K562 (cell line): ENCODE results near the gene FZD10. TPM values are rescaled to one million over a fixed set of nuclear protein-coding genes. Genes with fewer than 3 reads are reported as not detected.

Experiments used
- ATAC-seq: fragments of 200-7000 bp; cut with Tn5 transposase; 3 replicates; pipeline ENCODE4 v1.9.1; 2020; ENCODE audit warnings: moderate library complexity
- BruUV-seq: library from RNA; stranded (reverse); fragments of 400-500 nt; replicated peaks from 2 replicates; lab custom pipeline; 2021; lab: Mats Ljungman, UMichigan
- CTCF ChIA-PET: fragments of 300-600 bp; formaldehyde crosslinking; extraction: SDS; loops from one replicate; lab custom pipeline; 2021; ENCODE audit warnings: low intra/inter-chr PET ratio; lab: Yijun Ruan, JAX
- POLR2A ChIA-PET: fragments of 300-600, 350-650 bp; sonication (Branson Sonifier 250); formaldehyde crosslinking; extraction: SDS; loops from one replicate; lab custom pipeline; 2021; ENCODE audit warnings: antibody characterized with exemption, inconsistent platforms; lab: Yijun Ruan, JAX
- DNase-seq, 4 experiments: peaks; one replicate each; pipeline versions ENCODE4 v3.0.0 to v3.0.0-alpha.2; 2011 to 2018; ENCODE audit warnings: low spot score in 3 of 4, mixed read lengths in 3 of 4; ENCODE audit errors: extremely low read depth in 1 of 4
- FAIRE-seq: peaks from 2 replicates; lab custom pipeline; 2011; peaks lifted over from hg19 to GRCh38; lab: Jason Lieb, UNC
- H2AFZ ChIP-seq: 2 replicates; pipeline ENCODE4 v1.6.0; 2011; ENCODE audit warnings: low read depth, low read length, control low read depth, inconsistent platforms
- H3K27ac ChIP-seq: fragments of 200-600 bp; 3 replicates; pipeline ENCODE4 v1.8.0; 2011; ENCODE audit warnings: low read depth, mild to moderate bottlenecking, control low read depth, inconsistent platforms, low read length, moderate library complexity, mixed read lengths; ENCODE audit errors: extremely low read depth
- H3K27me3 ChIP-seq, 2 experiments: fragments of 300-600 bp in 1 of 2; 2 replicates in 1 of 2; 3 replicates in 1 of 2; pipeline versions ENCODE4 v1.6.0 to v1.8.0; 2011; ENCODE audit warnings: inconsistent platforms in 2 of 2, low read length in 2 of 2, mild to moderate bottlenecking in 1 of 2, mixed read lengths in 1 of 2, moderate library complexity in 1 of 2; ENCODE audit not compliant: control insufficient read depth in 2 of 2, insufficient read depth in 2 of 2
- H3K36me3 ChIP-seq: fragments of 300-600 bp; 3 replicates; pipeline ENCODE4 v1.8.0; 2011; ENCODE audit warnings: mild to moderate bottlenecking, low read length, inconsistent platforms; ENCODE audit not compliant: control insufficient read depth, insufficient read depth
- H3K4me1 ChIP-seq, 2 experiments: fragments of 200-600 bp in 1 of 2; replicated peaks in 1 of 2; 2 replicates in 1 of 2; 3 replicates in 1 of 2; pipeline versions ENCODE4 v1.5.1 to v1.8.0; 2011; ENCODE audit warnings: inconsistent platforms in 2 of 2, low read length in 2 of 2, mild to moderate bottlenecking in 1 of 2, mixed read lengths in 1 of 2, moderate library complexity in 1 of 2; ENCODE audit not compliant: control insufficient read depth in 2 of 2, insufficient read depth in 2 of 2
- H3K4me2 ChIP-seq: 2 replicates; pipeline ENCODE4 v1.6.1; 2011; ENCODE audit warnings: low read length, control low read depth, inconsistent platforms, mixed read lengths; ENCODE audit not compliant: insufficient read depth
- H3K4me3 ChIP-seq: fragments of 200-600 bp; sonication (generic), shearing (Covaris generic); 2 replicates; pipeline ENCODE4 v1.5.1; 2016; ENCODE audit warnings: control low read depth, inconsistent platforms
- H3K79me2 ChIP-seq: fragments of 200-600 bp; 3 replicates; pipeline ENCODE4 v1.8.0; 2011; ENCODE audit warnings: low read length, inconsistent platforms; ENCODE audit not compliant: control insufficient read depth, insufficient read depth
- H3K9ac ChIP-seq, 2 experiments: 2 replicates each; pipeline versions ENCODE4 v1.6.0 to v1.6.1; 2011; ENCODE audit warnings: low read depth in 2 of 2, low read length in 2 of 2, control low read depth in 1 of 2, inconsistent platforms in 1 of 2, mild to moderate bottlenecking in 1 of 2, mixed read lengths in 1 of 2; ENCODE audit not compliant: insufficient read depth in 1 of 2
- H3K9me1 ChIP-seq: one replicate; pipeline ENCODE4 v1.6.0; 2011; ENCODE audit warnings: inconsistent platforms, mild to moderate bottlenecking, low read length, moderate library complexity; ENCODE audit not compliant: control insufficient read depth, insufficient read depth
- H3K9me3 ChIP-seq: replicated peaks from 2 replicates; pipeline ENCODE4 v1.5.1; 2011; ENCODE audit warnings: low read depth, low read length, inconsistent platforms; ENCODE audit not compliant: control insufficient read depth, insufficient read depth
- H4K20me1 ChIP-seq: replicated peaks from 2 replicates; pipeline ENCODE4 v1.6.1; 2011; ENCODE audit warnings: low read length, inconsistent platforms, mixed read lengths; ENCODE audit not compliant: control insufficient read depth, insufficient read depth
- CREBBP ChIP-seq: IDR thresholded peaks from one replicate; pipeline ENCODE4 v1.6.1; 2012; ENCODE audit warnings: low read depth, mild to moderate bottlenecking, control low read depth, inconsistent platforms, low read length
- MITF ChIP-seq: IDR thresholded peaks from 2 replicates; pipeline ENCODE4 v1.6.1; 2014; ENCODE audit warnings: antibody characterized with exemption
- POLR2A ChIP-seq: fragments of 450-650 bp; conservative IDR thresholded peaks from 2 replicates; pipeline ENCODE4 v1.6.1; 2016
- RBM25 ChIP-seq: fragments of 200-400 bp; formaldehyde crosslinking; IDR thresholded peaks from 2 replicates; pipeline ENCODE4 v1.6.1; 2018; ENCODE audit warnings: low read length, low read depth, moderate library complexity; ENCODE audit not compliant: severe bottlenecking
- RFX7 ChIP-seq: fragments of 250-450 bp; sonication (Bioruptor Pico); IDR thresholded peaks from 2 replicates; pipeline ENCODE4 v1.5.1; 2021; ENCODE audit warnings: mild to moderate bottlenecking
- SMARCA4 ChIP-seq: fragments of 450-650 bp; IDR thresholded peaks from 2 replicates; pipeline ENCODE4 v1.6.1; 2016
- SRSF7 ChIP-seq: fragments of 200-400 bp; formaldehyde crosslinking; optimal IDR thresholded peaks from 2 replicates; pipeline ENCODE3; 2017; ENCODE audit warnings: mild to moderate bottlenecking, low read depth, low read length
- XRCC3 ChIP-seq: fragments of 450-650 bp; IDR thresholded peaks from 2 replicates; pipeline ENCODE4 v1.6.1; 2017; ENCODE audit warnings: mild to moderate bottlenecking, moderate library complexity
- ZBTB12 ChIP-seq: fragments of 250-450 bp; sonication (Bioruptor Pico); IDR thresholded peaks from 2 replicates; pipeline ENCODE4 v1.4.0; 2020
- ZFP36 ChIP-seq: fragments of 150-350 bp; IDR thresholded peaks from 2 replicates; pipeline ENCODE4 v1.6.1; 2018; ENCODE audit warnings: low read length, low read depth; ENCODE audit not compliant: partially characterized antibody
- ZKSCAN1 ChIP-seq: fragments of 150-350 bp; IDR thresholded peaks from 2 replicates; pipeline ENCODE4 v1.6.1; 2016; ENCODE audit warnings: low read depth, low read length
- ZNF764 ChIP-seq: fragments of 250-450 bp; sonication (Bioruptor Pico); IDR thresholded peaks from 2 replicates; pipeline ENCODE4 v1.4.0; 2020; ENCODE audit warnings: low read depth, mild to moderate bottlenecking, moderate library complexity
- WGBS: fragments of 100-300 bp; shearing (Covaris generic); methylation state at CpG from one replicate; pipeline ENCODE4 v1.1.6; 2016; ENCODE audit warnings: low coverage, mixed read lengths; ENCODE audit not compliant: insufficient coverage; ENCODE audit errors: missing lambda C conversion rate; 5-methylcytosine and 5-hydroxymethylcytosine counted together
- in situ Hi-C: fragments of 300-500 bp; cut with MboI; formaldehyde crosslinking; loops from 4 replicates; pipeline ENCODE4 v1.15.0; 2018; ENCODE audit warnings: inconsistent platforms, mixed read lengths
- intact Hi-C: fragments of 100-400 bp; cut with micrococcal nuclease; formaldehyde crosslinking; loops from 2 replicates; pipeline ENCODE4 v1.14.2; 2022
- polyA plus RNA-seq, 8 experiments: library from polyadenylated mRNA; depleted of rRNA in 4 of 8; stranded (reverse) in 5 of 8; unstranded in 3 of 8; fragments of >200 nt; fragmentation: Nextera tagmentation in 2 of 8; fragmentation: Illumina TruSeq in 1 of 8; extraction: Ambion mirVana in 2 of 8; extraction: Trizol in 1 of 8; gene quantifications; 2 replicates each; pipeline versions ENCODE4 v1.2.1 to v1.2.3, GENCODE V29; 2011 to 2014; ENCODE audit warnings: inconsistent platforms in 1 of 8, missing spikeins in 1 of 8
- total RNA-seq, 7 experiments: library from RNA; depleted of rRNA in 6 of 7; stranded (reverse); fragments of >200 nt in 6 of 7; fragmentation: Illumina TruSeq in 2 of 7; extraction: Trizol in 2 of 7; gene quantifications; 2 replicates each; pipeline versions ENCODE4 v1.2.1 to v1.2.3, GENCODE V29; 2011 to 2021; ENCODE audit warnings: low replicate concordance in 1 of 7
- TF ChIP-seq, protein P1 (sequence below), 2 experiments: fragments of 450-650 bp in 1 of 2; sonication (generic) in 1 of 2; formaldehyde crosslinking; conservative IDR thresholded peaks; 2 replicates each; pipeline versions ENCODE4 v1.4.0 to v1.8.1; 2020 to 2022; ENCODE audit warnings: mild to moderate bottlenecking in 1 of 2, missing genetic modification reagents in 1 of 2

The FZD10 gene
- total and polyA plus RNA-seq, 9 of the 15 experiments (the other 6 are each of a cell fraction or from before 2014, with no cell fraction given), result not detected

DNA sequence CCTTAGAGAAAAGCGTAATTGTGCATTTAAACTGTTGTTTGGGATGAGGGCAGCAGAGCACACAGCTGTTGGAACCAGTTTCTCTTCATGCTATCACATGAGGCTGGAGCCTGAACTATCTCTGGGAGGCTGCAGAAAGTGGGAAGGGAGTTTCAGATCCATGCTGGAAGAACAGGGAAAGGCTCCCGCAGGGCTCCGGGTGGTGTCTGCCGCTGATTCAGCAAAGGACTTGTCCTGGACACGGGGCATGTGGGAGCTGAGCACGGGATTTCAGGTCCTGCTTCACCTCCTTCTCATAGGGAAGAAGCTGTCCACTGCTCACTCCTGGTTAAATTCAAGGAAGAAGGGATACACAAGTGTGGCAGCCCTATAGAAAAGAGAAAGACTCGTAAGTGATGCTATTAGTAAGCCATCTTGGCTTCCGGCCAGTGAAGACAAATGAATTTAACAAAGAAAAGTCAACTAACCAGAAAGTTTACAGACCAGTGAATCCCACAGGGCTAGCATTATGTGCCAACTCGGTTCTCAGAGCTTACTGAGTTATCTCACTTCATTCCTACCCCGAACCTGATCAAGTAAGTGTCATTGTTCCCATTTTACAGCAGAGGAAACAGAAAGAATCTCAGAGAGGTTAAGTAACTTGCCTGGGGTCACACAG lies 6.7 kb upstream of the FZD10 start:
- peaks cover 2% of the 10 kb centered on the region for H3K9me1 ChIP-seq
- H3K36me3 ChIP-seq, result no peaks in the 10 kb centered on the region
- BruUV-seq, result no TSS peak
- peaks cover 0 to under 1% of the 10 kb centered on the region in 2 experiments; a peak in 1 of 5 replicates for H3K4me1 ChIP-seq
- no peak for ATAC-seq
- H2AFZ ChIP-seq, result no peak overlapping the region
- H3K27ac ChIP-seq, result no peak overlapping the region
- no peaks in the 10 kb centered on the region for H3K79me2 ChIP-seq
- ChIA-PET POLR2A (interaction anchor here (0.5 kb wide), 1 partner anchor 315 kb away, joined by 3 read pairs; no protein-coding TSS in a partner anchor), CTCF (no interaction called here)
- WGBS, result 0% methylated on average over 10 of the region's 10 CpGs
- DNase-seq, result no peak
- H3K4me3 ChIP-seq, result no peak overlapping the region
- H3K4me2 ChIP-seq, result no peak overlapping the region
- no peak overlapping the region for H3K9ac ChIP-seq
- intact Hi-C loops (no loop called here), in situ Hi-C loops (no loop called here)
- H3K9me3 ChIP-seq, result no peaks in the 10 kb centered on the region
- FAIRE-seq, result no peak
- TF ChIP-seq XRCC3 (no peak), CREBBP (no peak), RBM25 (peak; percentile 73), ZFP36 (peak; percentile 45)
- peaks cover 4 to 28% of the 10 kb centered on the region in 2 experiments; a peak in 4 of 5 replicates for H3K27me3 ChIP-seq
- H4K20me1 ChIP-seq, result 0 out of 2 replicates have a peak, but pooled peaks cover 3% of the 10 kb centered on the region

- no peak overlapping the region for H2AFZ ChIP-seq
- TF ChIP-seq SMARCA4 (no peak), ZNF764 (CRISPR knock-in tag) (no peak), ZBTB12 (CRISPR knock-in tag) (no peak), ZKSCAN1 (no peak), RFX7 (CRISPR knock-in tag) (no peak), POLR2A (no peak), MITF (no peak), SRSF7 (no peak)
- TF ChIP-seq, protein P1, sequence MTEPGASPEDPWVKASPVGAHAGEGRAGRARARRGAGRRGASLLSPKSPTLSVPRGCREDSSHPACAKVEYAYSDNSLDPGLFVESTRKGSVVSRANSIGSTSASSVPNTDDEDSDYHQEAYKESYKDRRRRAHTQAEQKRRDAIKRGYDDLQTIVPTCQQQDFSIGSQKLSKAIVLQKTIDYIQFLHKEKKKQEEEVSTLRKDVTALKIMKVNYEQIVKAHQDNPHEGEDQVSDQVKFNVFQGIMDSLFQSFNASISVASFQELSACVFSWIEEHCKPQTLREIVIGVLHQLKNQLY (CRISPR knock-in tag; conservative IDR thresholded peaks at IDR 0.05), result no peak
Measured at GRCh38 chr12:130156652-130157275, 5.5 kb upstream of the FZD10 start.

More at GRCh38 chr12:130156652-130157275, 5.5 kb upstream of the FZD10 start:
- Histone ChIP-seq H3K9ac (no peak overlapping the region), H3K27me3 (peaks cover 4 to 35% of the 10 kb centered on the region in 2 experiments; a peak in 4 of 5 replicates), H3K4me1 (peaks cover 0 to 7% of the 10 kb centered on the region in 2 experiments; a peak in 2 of 5 replicates), H3K79me2 (no peaks in the 10 kb centered on the region), H3K4me2 (no peak overlapping the region), H3K9me1 (peaks cover 2% of the 10 kb centered on the region), H3K36me3 (no peaks in the 10 kb centered on the region), H4K20me1 (0 out of 2 replicates have a peak, but pooled peaks cover 3% of the 10 kb centered on the region), H3K27ac (no peak overlapping the region), H3K9me3 (no peaks in the 10 kb centered on the region), H3K4me3 (no peak overlapping the region)
- no TSS peak for BruUV-seq
- WGBS, result 0% methylated on average over 13 of the region's 13 CpGs
- POLR2A ChIA-PET, result no interaction called here
- DNase-seq (no peak), ATAC-seq (no peak), FAIRE-seq (no peak)
- intact Hi-C loops, result no loop called here
- in situ Hi-C loops, result no loop called here
- CTCF ChIA-PET, result no interaction called here
